Tibial nerve (tissue), 4 donors: Measurements from ENCODE around the gene HSPD1.

Source experiments
- CTCF ChIP-seq, 5 experiments: fragments of 200-600 bp in 3 of 5; fragments of 450-650 bp in 2 of 5; sonication (generic) in 3 of 5; IDR thresholded peaks; one replicate each; pipeline ENCODE4 v1.5.1; 2016 to 2019; ENCODE audit warnings: antibody characterized with exemption in 5 of 5, mild to moderate bottlenecking in 3 of 5, moderate library complexity in 2 of 5
- EP300 ChIP-seq, 2 donors: sonication (generic); formaldehyde crosslinking; IDR thresholded peaks; one replicate each; pipeline ENCODE4 v1.6.1; 2017; ENCODE audit warnings: antibody characterized with exemption in 2 of 2, mild to moderate bottlenecking in 1 of 2
- POLR2A ChIP-seq, 2 donors: fragments of 450-650 bp; IDR thresholded peaks; one replicate each; pipeline ENCODE4 v1.6.1; 2017; ENCODE audit warnings: antibody characterized with exemption in 2 of 2, mild to moderate bottlenecking in 2 of 2, moderate library complexity in 2 of 2

- TF ChIP-seq POLR2A (IDR thresholded peaks at IDR 0.05) (no peak), CTCF (IDR thresholded peaks at IDR 0.05) (no peak), EP300 (IDR thresholded peaks at IDR 0.05) (no peak)
These were observed 12.3 kb downstream of the HSPD1 start for GRCh38 chr2:197487385-197487784.
